HL-60 (cell line): ENCODE measurements around the gene TSSK3.

Experiments used
- DNase-seq, 2 experiments: peaks; one replicate each; pipeline ENCODE4 v3.0.0-alpha.2; 2010 to 2020; ENCODE audit warnings: low read depth in 1 of 2, low spot score in 1 of 2
- H3K27ac ChIP-seq: fragments of 250-450 bp; sonication (Bioruptor Pico); replicated peaks from 2 replicates; pipeline ENCODE4 v1.5.1; 2020; ENCODE audit warnings: mild to moderate bottlenecking, moderate library complexity
- H3K27me3 ChIP-seq: fragments of 250-450 bp; sonication (Bioruptor Pico); 2 replicates; pipeline ENCODE4 v1.5.1; 2021; ENCODE audit warnings: mild to moderate bottlenecking, moderate library complexity; ENCODE audit not compliant: insufficient read depth, poor library complexity, severe bottlenecking
- H3K4me3 ChIP-seq: replicated peaks from 2 replicates; pipeline ENCODE4 v1.5.1; 2011; ENCODE audit warnings: mild to moderate bottlenecking, control low read depth, low read length; ENCODE audit not compliant: insufficient read depth
- CTCF ChIP-seq: IDR thresholded peaks from one replicate; pipeline ENCODE4 v1.5.1; 2011; ENCODE audit warnings: low read length, control low read depth, inconsistent platforms; ENCODE audit not compliant: insufficient read depth
- GABPA ChIP-seq: IDR thresholded peaks from 2 replicates; pipeline ENCODE4 v1.6.1; 2012; ENCODE audit warnings: low read depth
- POLR2AphosphoS5 ChIP-seq: IDR thresholded peaks from 2 replicates; pipeline ENCODE4 v1.6.1; 2012; ENCODE audit warnings: low read depth
- REST ChIP-seq: IDR thresholded peaks from 2 replicates; pipeline ENCODE4 v1.6.1; 2012; ENCODE audit warnings: low read depth; ENCODE audit not compliant: insufficient replicate concordance
- SPI1 ChIP-seq: IDR thresholded peaks from 2 replicates; pipeline ENCODE4 v1.6.1; 2012; ENCODE audit warnings: low read depth, mild to moderate bottlenecking, borderline replicate concordance

The TSSK3 gene

GRCh38 chr1:32404946-32405345, 42.6 kb downstream of the TSSK3 start:
- DNase-seq, result no peak
- Histone ChIP-seq H3K27ac (no peak overlapping the region), H3K4me3 (no peak overlapping the region), H3K27me3 (no peaks in the 10 kb centered on the region)
- TF ChIP-seq POLR2AphosphoS5, result no peak

- DNase-seq, result no peak
- Histone ChIP-seq H3K4me3 (no peak overlapping the region), H3K27ac (no peak overlapping the region), H3K27me3 (no peaks in the 10 kb centered on the region)
- TF ChIP-seq POLR2AphosphoS5 (no peak), GABPA (no peak), REST (no peak), CTCF (no peak), SPI1 (no peak)
Measured at GRCh38 chr1:32405672-32406467, 43.5 kb downstream of the TSSK3 start.

GRCh38 chr1:32406629-32407111, 44.3 kb downstream of the TSSK3 start:
- no peak for DNase-seq
- no peaks in the 10 kb centered on the region for H3K27me3 ChIP-seq
- no peak overlapping the region for H3K27ac ChIP-seq
- no peak for TF ChIP-seq SPI1
- TF ChIP-seq POLR2AphosphoS5, result no peak
- no peak for TF ChIP-seq GABPA
- H3K4me3 ChIP-seq, result no peak overlapping the region

GRCh38 chr1:32411261-32411660, 48.9 kb downstream of the TSSK3 start:
- no peak overlapping the region for H3K27ac ChIP-seq
- no peaks in the 10 kb centered on the region for H3K27me3 ChIP-seq
- no peak for DNase-seq
- H3K4me3 ChIP-seq, result no peak overlapping the region
- TF ChIP-seq POLR2AphosphoS5 (no peak), REST (no peak), CTCF (no peak), SPI1 (no peak), GABPA (no peak)
